Uterus (tissue), 4 donors: ENCODE measurements around the gene LRP1-AS. TPM values are rescaled to one million over a fixed set of nuclear protein-coding genes. Genes with fewer than 3 reads are reported as not detected.

Experiments
- DNase-seq, 2 donors: peaks; one replicate each; pipeline ENCODE4 v3.0.0-alpha.2; 2019 to 2020
- H3K27ac ChIP-seq, 2 donors: fragments of 200-600 bp; sonication (generic); 1 replicate in 1 of 2; 2 replicates in 1 of 2; pipeline ENCODE4 v1.5.1; 2016 to 2018
- H3K27me3 ChIP-seq, 2 donors: fragments of 200-600 bp; sonication (generic); one replicate each; pipeline ENCODE4 v1.5.1; 2018 to 2019; ENCODE audit warnings: control low read depth in 1 of 2
- H3K36me3 ChIP-seq, 2 donors: fragments of 200-600 bp; sonication (generic); one replicate each; pipeline ENCODE4 v1.5.1; 2019; ENCODE audit warnings: control low read depth in 1 of 2
- H3K4me1 ChIP-seq, 2 donors: fragments of 200-600 bp; sonication (generic); one replicate each; pipeline ENCODE4 v1.5.1; 2018 to 2019; ENCODE audit warnings: control low read depth in 1 of 2
- H3K4me3 ChIP-seq, 2 donors: fragments of 200-600 bp; sonication (generic); 1 replicate in 1 of 2; 2 replicates in 1 of 2; pipeline ENCODE4 v1.5.1; 2018 to 2019; ENCODE audit warnings: mild to moderate bottlenecking in 1 of 2
- H3K9me3 ChIP-seq, 2 donors: fragments of 200-600 bp; sonication (generic); one replicate each; pipeline ENCODE4 v1.5.1; 2019; ENCODE audit warnings: control low read depth in 1 of 2
- CTCF ChIP-seq, 4 experiments: fragments of 200-600 bp in 2 of 4; fragments of 450-650 bp in 2 of 4; sonication (generic) in 2 of 4; IDR thresholded peaks; one replicate each; pipeline ENCODE4 v1.5.1; 2016 to 2019; ENCODE audit warnings: antibody characterized with exemption in 4 of 4, mild to moderate bottlenecking in 2 of 4, moderate library complexity in 1 of 4
- POLR2A ChIP-seq, 2 donors: fragments of 450-650 bp; IDR thresholded peaks; one replicate each; pipeline ENCODE4 v1.6.1; 2016; ENCODE audit warnings: antibody characterized with exemption in 2 of 2, mild to moderate bottlenecking in 1 of 2, moderate library complexity in 1 of 2
- intact Hi-C: fragments of 100-400 bp; cut with DNase I; formaldehyde crosslinking; loops from one replicate; pipeline ENCODE4 v1.15.1; 2023; ENCODE audit warnings: low total_unique reads
- total RNA-seq, 4 donors: library from RNA; depleted of rRNA in 3 of 4; stranded (reverse); fragments of >200 nt in 3 of 4; gene quantifications; one replicate each; pipeline versions ENCODE4 v1.1.0 to v1.2.4, GENCODE V29; 2014 to 2023
- donor health status: DM: yes; HTN: yes; CAD: no.

LRP1-AS gene
- total RNA-seq, 4 donors from 2014 or later, result not detected

GRCh38 chr12:57161491-57161890, 14.1 kb upstream of the LRP1-AS start:
- H3K9me3 ChIP-seq, result no peaks in the 10 kb centered on the region
- DNase-seq, result no peak
- H3K4me1 ChIP-seq, result no peaks in the 10 kb centered on the region
- H3K27ac ChIP-seq, result no peak overlapping the region
- H3K4me3 ChIP-seq, result no peak overlapping the region
- H3K27me3 ChIP-seq, result no peaks in the 10 kb centered on the region
- no peaks in the 10 kb centered on the region for H3K36me3 ChIP-seq
- no peak for TF ChIP-seq POLR2A (IDR thresholded peaks at IDR 0.05)
- TF ChIP-seq CTCF (IDR thresholded peaks at IDR 0.05), result no peak
- intact Hi-C loops, result no loop called here

DNA sequence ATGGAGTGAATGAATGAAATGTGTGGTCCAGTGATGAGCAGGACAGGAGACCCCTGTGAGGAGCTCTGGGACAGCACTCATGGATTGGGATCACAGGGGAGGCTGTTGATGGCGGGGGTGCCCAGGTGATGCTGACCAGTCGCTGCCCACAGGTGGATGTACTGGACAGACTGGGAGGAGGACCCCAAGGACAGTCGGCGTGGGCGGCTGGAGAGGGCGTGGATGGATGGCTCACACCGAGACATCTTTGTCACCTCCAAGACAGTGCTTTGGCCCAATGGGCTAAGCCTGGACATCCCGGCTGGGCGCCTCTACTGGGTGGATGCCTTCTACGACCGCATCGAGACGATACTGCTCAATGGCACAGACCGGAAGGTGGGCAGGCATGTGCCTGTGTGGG, 13.3 kb upstream of the LRP1-AS start:
- Histone ChIP-seq H3K4me1 (no peaks in the 10 kb centered on the region), H3K36me3 (no peaks in the 10 kb centered on the region), H3K27ac (no peak overlapping the region), H3K27me3 (no peaks in the 10 kb centered on the region), H3K9me3 (no peaks in the 10 kb centered on the region), H3K4me3 (no peak overlapping the region)
- DNase-seq, result no peak
- TF ChIP-seq CTCF (IDR thresholded peaks at IDR 0.05) (no peak), POLR2A (IDR thresholded peaks at IDR 0.05) (no peak)
- intact Hi-C loops, result no loop called here

GRCh38 chr12:57160040-57160439, 12.6 kb upstream of the LRP1-AS start:
- no peak for DNase-seq
- H3K4me1 ChIP-seq, result no peaks in the 10 kb centered on the region
- H3K27me3 ChIP-seq, result no peaks in the 10 kb centered on the region
- H3K27ac ChIP-seq, result no peak overlapping the region
- intact Hi-C loops, result no loop called here
- no peak for TF ChIP-seq CTCF (IDR thresholded peaks at IDR 0.05)
- H3K36me3 ChIP-seq, result no peaks in the 10 kb centered on the region
- no peaks in the 10 kb centered on the region for H3K9me3 ChIP-seq
- H3K4me3 ChIP-seq, result no peak overlapping the region

DNA sequence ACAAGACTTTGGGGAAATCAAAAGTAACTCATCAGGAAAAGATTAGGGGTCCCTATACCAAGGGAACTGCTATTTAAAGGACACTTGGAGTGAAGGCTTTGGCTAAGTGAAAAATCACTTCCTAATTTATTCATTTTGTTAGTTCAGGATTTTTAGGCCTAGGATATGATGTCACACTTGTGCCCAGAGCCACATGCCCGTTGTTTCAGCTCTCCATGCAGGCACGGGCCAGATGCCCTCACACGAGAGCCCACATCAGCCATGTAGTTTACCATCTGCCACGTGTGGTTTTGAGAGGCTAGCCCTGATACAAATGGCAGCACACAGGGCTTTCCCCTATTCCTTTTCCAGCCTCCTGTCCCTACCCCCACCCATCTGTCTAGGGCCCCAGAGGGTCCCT, 11.9 kb upstream of the LRP1-AS start:
- H3K36me3 ChIP-seq, result no peaks in the 10 kb centered on the region
- no peaks in the 10 kb centered on the region for H3K27me3 ChIP-seq
- no peak overlapping the region for H3K4me3 ChIP-seq
- no peaks in the 10 kb centered on the region for H3K4me1 ChIP-seq
- H3K9me3 ChIP-seq, result no peaks in the 10 kb centered on the region
- intact Hi-C loops, result no loop called here
- TF ChIP-seq POLR2A (IDR thresholded peaks at IDR 0.05), result no peak
- no peak for TF ChIP-seq CTCF (IDR thresholded peaks at IDR 0.05)
- DNase-seq, result no peak
- no peak overlapping the region for H3K27ac ChIP-seq

GRCh38 chr12:57158665-57159064, 11.2 kb upstream of the LRP1-AS start:
- no peaks in the 10 kb centered on the region for H3K27me3 ChIP-seq
- H3K36me3 ChIP-seq, result no peaks in the 10 kb centered on the region
- no peak overlapping the region for H3K4me3 ChIP-seq
- DNase-seq, result no peak
- intact Hi-C loops, result no loop called here
- no peaks in the 10 kb centered on the region for H3K4me1 ChIP-seq
- peak overlapping the region in 1 of 2 donors; percentile 18 for H3K27ac ChIP-seq
- no peaks in the 10 kb centered on the region for H3K9me3 ChIP-seq
- TF ChIP-seq CTCF (IDR thresholded peaks at IDR 0.05), result no peak
- TF ChIP-seq POLR2A (IDR thresholded peaks at IDR 0.05), result no peak
